ENCODE measurements around the gene AHCYL2. TPM values are rescaled to one million over a fixed set of nuclear protein-coding genes. Genes with fewer than 3 reads are reported as not detected.

The AHCYL2 gene
- total RNA-seq, 1 experiment from 2014 or later = 23.2 TPM

DNA sequence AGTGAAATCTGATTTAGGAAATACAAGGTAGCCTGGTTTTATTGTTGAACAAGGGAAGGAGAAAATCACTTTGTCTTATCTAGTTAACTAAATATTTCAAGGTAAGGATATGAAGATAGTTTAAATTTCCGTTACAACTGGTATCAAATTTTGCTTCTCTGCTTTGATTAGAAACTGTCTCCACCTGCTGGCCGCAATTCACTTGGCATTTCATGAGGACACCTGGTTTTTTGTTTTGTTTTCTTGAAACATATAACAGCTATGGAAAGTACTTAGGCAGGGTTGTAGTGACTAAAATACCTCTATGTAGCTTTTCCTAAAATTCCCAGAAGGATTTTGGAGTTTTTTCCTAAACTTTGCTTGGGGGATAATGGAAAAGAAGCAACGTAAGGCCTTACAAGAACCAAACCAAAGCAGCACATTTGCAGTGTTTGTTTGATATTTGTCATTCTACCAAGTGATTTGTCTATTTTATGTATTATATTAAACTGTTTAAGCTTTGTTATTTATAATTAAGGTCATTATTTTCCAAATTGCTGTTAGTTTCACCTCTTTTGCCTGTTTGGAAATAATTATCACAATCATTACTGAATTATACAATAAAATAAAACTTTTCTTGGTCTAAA is 73.6 kb downstream of the AHCYL2 start:
- Mint-ChIP-seq H3K27ac (no peak overlapping the region), H3K36me3 (ENCODE audit: insufficient read depth in 1 of 3, low read depth in 3 of 3) (peaks cover 7 to 17% (median 15%) of the 10 kb centered on the region in 3 experiments), H3K27me3 (ENCODE audit: low read depth) (no peaks in the 10 kb centered on the region), H3K4me3 (no peak overlapping the region), H3K4me1 (no peaks in the 10 kb centered on the region), H3K9me3 (peaks cover 12 to 14% of the 10 kb centered on the region in 2 experiments)
- no peak overlapping the region for H2BK15ac ChIP-seq (ENCODE audit: low read depth, low read length)
- no peaks in the 10 kb centered on the region for H4K20me1 ChIP-seq (ENCODE audit: control insufficient read depth, insufficient read depth, insufficient read length)
- no peaks in the 10 kb centered on the region for H3K9me3 ChIP-seq (ENCODE audit: control insufficient read depth, low read depth, low read length)
- H3K79me2 ChIP-seq (ENCODE audit: insufficient read depth, low read length) = no peaks in the 10 kb centered on the region
- H3K23ac ChIP-seq (ENCODE audit: insufficient read length, low read depth, low read length) = no peak overlapping the region
- H3K56ac ChIP-seq (ENCODE audit: insufficient read length, low read depth, low read length) = no peak overlapping the region
- no peak overlapping the region for H3K27ac ChIP-seq (ENCODE audit: insufficient read length, low read depth, low read length)
- H4K8ac ChIP-seq (replicated peaks; ENCODE audit: insufficient read length, low read depth, low read length) = no peak overlapping the region
- no peak overlapping the region for H4K91ac ChIP-seq (ENCODE audit: insufficient read length, low read depth, low read length)
- H3K14ac ChIP-seq (ENCODE audit: insufficient read depth, low read length) = no peak overlapping the region
- H2BK5ac ChIP-seq (ENCODE audit: insufficient read length, low read length) = no peak overlapping the region
- no peak overlapping the region for H2BK20ac ChIP-seq (ENCODE audit: low read depth, low read length, poor library complexity, severe bottlenecking)
- H3K4me1 ChIP-seq (ENCODE audit: insufficient read depth, low read length) = no peaks in the 10 kb centered on the region
- no peaks in the 10 kb centered on the region for H3K27me3 ChIP-seq (ENCODE audit: insufficient read depth, low read length)
- no peak overlapping the region for H2AFZ ChIP-seq (ENCODE audit: low read length)
- TF ChIP-seq, protein P1, sequence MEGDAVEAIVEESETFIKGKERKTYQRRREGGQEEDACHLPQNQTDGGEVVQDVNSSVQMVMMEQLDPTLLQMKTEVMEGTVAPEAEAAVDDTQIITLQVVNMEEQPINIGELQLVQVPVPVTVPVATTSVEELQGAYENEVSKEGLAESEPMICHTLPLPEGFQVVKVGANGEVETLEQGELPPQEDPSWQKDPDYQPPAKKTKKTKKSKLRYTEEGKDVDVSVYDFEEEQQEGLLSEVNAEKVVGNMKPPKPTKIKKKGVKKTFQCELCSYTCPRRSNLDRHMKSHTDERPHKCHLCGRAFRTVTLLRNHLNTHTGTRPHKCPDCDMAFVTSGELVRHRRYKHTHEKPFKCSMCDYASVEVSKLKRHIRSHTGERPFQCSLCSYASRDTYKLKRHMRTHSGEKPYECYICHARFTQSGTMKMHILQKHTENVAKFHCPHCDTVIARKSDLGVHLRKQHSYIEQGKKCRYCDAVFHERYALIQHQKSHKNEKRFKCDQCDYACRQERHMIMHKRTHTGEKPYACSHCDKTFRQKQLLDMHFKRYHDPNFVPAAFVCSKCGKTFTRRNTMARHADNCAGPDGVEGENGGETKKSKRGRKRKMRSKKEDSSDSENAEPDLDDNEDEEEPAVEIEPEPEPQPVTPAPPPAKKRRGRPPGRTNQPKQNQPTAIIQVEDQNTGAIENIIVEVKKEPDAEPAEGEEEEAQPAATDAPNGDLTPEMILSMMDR (conservative IDR thresholded peaks at IDR 0.05) = peak; percentile 85
- H3K23me2 ChIP-seq (ENCODE audit: insufficient read length, low read depth, low read length, poor library complexity, severe bottlenecking) = no peaks in the 10 kb centered on the region
- H4K5ac ChIP-seq (ENCODE audit: insufficient read length, low read depth, low read length) = no peak overlapping the region
- H3K79me1 ChIP-seq (ENCODE audit: insufficient read depth, low read depth, low read length, poor library complexity, severe bottlenecking) = no peaks in the 10 kb centered on the region
- H3K9ac ChIP-seq (ENCODE audit: extremely low read depth, insufficient read length, low read length) = no peak overlapping the region
- H3K18ac ChIP-seq (ENCODE audit: insufficient read length, low read depth, low read length) = no peak overlapping the region
- no peak overlapping the region for H3T11ph ChIP-seq (ENCODE audit: low read length)
- WGBS (ENCODE audit: extremely low coverage, insufficient read length, low lambda C conversion rate) = no CpG with 5 or more reads among the region's 3 CpGs
- no peak overlapping the region for H2AK5ac ChIP-seq (ENCODE audit: insufficient read length, low read length)
- no peak overlapping the region for H3K4me2 ChIP-seq (ENCODE audit: insufficient read depth, insufficient read length, low read length)
- H2BK12ac ChIP-seq (ENCODE audit: insufficient read length, low read depth, low read length) = no peak overlapping the region
- DNase-seq = no peak
- no peak overlapping the region for H3K4ac ChIP-seq (ENCODE audit: low read depth, low read length)
- H2BK120ac ChIP-seq (ENCODE audit: low read depth, low read length, poor library complexity, severe bottlenecking) = no peak overlapping the region

All from H9 (cell line).